NCI-H187 (cell line): ENCODE results near the gene KIF23.

ENCODE experiments used
- DNase-seq, 2 experiments: peaks; one replicate each; lab custom pipeline; 2025; lab: John Stamatoyannopoulos, UW

Gene KIF23

DNA sequence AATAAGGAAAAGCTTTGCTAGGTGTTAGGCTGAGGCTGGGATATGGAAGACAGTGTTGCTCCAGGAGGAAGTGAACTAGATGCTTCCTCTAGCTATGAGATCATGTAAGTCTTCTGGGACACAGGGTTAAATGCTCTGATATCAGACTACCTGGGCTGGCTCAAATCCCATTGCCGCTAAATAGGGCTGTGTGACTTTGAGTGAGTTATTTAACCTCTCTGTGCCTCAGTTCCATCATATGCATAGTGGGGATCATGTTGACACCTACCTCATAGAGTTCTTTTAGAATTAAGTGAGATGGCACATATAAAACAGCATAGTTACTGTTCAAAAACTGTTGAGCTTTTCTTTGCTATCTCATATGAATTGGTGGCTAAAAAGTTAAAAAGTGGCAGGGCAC, 51.1 kb downstream of the KIF23 start:
- no peak for DNase-seq

DNA sequence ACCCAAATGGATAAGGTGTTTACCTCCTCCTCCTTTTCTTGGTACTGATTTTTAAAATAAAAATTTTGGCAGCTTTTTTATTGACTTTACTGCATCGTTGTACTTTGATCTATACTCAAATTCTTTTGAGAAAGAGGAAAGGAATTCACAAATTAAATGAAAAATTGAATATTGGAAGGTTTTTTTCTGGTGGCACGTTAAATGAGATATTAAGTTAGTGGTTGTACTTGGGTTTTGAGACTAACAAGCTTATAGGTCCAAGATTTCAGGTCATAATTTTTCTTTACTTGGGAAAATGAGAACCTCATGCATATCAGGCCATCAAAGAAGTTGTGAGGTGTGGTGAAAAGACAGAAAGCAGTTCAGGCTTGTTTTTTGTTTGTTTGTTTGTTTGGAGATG, 52.6 kb downstream of the KIF23 start:
- no peak for DNase-seq

DNA sequence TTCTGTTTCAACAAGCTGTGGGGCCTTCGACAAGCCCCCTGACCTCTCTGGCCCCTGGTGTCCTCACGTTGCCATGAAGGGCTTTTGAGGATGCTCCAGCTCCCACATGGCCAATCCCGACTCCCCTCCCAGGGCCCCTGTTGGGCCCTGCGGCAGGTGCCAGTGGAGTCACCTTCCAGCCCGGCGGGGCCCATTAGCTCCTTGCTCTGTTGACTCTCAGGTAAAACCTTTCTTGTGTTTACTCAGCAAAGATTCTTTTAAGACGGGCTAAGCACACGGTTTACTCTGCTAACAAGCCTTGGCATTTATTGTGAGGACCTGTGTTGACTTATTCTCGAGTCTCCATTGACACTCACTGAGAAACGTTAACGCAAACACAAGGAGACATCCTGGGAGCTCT, 53.5 kb downstream of the KIF23 start:
- peak; percentile 31 to 33 for DNase-seq

DNA sequence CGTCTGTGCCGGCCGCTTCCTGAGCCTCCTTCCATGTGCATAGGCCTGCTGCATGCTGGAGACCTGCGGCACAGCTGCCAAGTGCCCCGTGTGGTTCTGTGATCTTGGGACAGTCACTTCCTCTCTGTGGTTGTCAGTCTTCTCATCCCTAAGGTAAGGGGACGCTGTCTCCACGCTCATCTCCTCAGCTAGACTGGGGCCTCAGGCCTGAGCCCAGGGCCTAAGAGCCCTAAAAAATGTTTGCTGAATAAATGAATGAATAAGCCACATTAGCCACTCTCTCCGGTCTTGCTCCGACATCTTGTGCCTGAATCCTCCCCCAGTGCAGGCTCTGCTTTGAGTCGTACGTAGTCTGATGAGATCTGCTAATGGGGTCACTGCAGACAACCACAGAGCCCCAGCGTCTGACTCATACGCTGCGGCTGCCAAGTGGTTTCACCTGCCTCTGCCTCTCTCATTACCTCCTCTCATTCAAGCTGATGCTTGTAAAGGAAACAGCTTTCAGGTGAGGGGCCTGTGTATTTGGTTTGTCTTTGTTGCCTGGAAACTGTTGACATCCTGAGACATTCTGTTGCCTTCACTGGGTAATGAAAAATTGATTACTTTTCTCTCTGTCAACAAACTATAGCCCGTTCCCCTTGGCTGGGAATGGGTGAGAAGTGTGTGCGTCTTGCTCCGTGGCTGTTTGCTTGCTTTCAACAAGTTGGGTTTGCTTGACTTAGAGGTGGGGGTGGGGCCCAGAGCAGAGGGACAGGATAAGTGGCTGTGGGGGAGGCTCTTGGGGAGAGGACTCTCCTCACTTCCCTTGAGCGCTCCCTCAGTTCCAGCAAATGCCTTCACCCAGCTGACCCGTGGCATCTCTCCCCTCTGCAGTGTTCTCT, 54.3 kb downstream of the KIF23 start:
- peak; percentile 82 to 93 for DNase-seq

DNA sequence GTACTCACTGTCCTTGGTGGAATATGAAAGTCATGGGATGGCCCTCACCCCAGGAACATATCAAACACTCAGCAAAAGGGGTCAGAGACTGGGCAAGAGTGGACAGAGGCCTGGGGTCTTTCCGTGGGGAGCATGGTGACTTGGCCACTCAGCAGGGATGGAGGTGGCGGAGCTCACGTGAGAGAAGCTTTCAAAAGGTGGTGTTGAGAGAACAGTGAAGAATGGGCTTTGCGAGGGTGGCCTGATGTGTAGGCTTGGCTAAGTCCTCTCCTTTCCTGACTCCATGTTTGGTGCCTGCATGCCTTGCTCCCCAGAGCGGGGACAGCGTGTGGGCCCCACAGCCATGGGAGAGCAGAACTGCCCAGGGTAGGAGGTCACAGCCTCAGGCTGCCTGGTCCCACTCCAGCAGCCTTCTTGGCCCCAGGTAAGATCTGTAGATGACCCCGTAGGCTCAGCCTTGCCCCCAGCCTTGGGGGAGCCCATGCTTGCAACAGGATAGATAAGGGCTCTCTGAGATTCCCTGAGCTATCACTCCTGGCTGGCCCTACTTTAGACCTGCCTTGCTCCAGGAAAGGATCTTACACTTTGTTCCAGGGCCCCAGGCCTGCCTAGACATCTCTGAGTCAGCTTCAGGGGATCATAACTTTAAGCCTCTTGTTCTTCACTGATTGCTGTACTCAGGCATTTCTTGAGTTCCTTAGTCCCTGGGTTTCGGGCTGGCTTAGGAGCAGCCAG, 55.5 kb downstream of the KIF23 start:
- no peak for DNase-seq

DNA sequence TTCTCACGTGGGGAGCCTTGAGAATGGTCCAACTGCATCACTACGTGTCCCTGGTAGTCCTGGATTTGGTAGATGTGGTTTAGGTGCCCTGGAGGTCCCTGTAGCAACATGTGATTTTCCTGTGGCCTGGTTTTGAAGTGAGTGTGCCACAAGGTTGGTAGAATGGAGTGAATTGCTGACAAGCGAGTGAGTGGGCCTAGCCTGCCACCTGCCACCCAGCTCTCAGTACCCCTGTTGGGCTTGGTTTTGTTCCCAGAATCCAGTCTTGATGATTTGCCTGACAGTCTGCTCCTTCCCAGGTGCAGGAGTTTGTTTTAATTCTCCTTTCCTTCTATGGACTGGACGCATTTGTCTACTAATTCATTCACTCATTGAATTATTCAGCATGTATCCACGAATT, 57.9 kb downstream of the KIF23 start:
- DNase-seq, result no peak

DNA sequence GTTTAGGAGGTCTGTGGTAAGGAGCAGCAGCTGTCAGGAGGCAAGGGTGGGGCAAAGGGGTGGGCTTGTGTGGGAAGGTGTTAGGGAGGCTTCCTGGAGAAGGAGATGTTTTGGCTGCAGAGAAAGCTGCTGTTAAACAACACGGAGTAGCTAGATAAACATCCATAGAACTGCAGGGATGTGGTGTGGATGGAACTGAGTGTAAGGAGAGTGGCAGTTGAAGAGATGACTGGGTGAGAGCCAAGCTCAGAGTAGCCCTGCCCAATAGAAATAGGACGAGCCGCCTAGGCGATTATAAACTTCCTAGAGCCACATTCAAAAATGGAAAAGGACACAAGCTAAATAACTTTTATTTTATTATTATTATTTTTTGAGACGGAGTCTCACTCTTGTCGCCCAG, 58.4 kb downstream of the KIF23 start:
- no peak for DNase-seq

DNA sequence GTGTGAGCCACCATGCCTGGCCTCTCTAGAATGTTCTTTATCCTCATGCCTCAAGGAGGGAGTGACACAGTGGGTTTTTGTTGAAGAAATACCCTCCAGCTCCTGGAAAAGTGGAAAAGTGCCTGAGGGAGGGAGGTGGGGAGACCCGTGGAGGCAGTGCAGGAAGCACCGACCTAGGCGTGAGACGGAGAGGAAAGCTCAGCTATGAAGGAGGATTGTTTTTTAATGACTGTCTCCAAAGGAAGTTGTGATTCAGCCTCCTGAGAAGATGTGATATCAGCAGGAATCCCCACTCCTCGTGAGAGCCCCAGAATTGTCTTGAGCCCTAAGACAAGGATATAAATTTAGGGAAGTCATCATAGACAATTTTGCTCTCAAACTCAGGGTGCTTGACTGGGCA, 60.1 kb downstream of the KIF23 start:
- no peak for DNase-seq

DNA sequence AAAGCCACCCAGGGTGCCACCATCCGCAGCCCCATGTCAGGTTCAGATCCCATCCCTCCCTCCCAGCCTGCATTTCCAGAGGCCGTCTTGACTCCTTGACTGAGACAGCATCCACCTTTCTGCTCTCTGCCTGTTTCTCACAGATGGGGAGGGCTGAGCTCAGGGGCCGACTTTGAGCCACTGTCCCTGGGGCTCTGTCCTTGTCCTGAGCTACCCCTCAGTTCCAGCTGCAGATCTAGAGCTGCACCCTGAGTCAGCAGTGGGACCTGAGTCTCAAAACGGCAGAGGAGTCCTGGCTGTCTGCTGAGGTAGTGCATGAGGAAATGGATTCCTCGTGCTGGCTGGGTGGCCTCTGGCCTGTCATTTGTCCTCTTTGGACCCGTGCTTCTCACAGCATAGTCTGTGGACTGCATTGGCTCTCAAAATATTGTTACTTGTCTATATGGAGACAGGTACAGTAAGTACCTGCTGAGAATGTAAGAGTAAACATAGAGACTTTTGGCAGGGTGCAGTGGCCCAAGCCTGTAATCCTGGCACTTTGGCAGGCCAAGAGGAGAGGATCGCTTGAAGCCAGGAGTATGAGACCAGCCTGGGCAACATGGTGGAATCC, 60.8 kb downstream of the KIF23 start:
- no peak for DNase-seq

DNA sequence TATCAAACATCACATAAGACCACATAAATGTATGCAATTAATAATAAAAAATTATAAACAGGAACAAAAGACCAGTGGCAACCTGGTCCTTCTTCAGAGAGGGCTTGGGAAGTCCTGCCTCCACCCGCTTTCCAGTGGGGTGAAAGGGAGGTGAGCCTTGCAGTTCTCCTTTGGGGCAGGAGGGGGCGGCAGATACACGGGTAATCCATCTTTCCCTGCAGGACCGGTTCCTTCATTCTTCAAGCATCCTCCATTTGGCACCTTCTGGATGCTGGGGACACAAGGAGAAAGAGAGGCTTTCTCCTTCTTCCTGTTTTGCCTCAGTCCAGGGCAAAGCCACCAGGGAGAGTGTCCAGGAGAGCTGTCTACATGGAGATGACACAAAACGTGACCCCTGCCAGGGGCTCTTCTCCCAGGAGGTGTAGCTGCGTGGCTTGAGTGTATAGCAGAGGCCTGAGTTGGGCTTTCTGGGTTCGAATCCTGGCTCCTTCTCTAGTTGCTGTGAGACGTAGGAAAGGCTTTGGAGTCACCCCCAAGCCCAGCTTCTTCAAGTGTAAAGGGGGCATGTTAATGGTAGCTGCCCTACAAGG, 61.7 kb downstream of the KIF23 start:
- DNase-seq, result peak; percentile 46 to 65

DNA sequence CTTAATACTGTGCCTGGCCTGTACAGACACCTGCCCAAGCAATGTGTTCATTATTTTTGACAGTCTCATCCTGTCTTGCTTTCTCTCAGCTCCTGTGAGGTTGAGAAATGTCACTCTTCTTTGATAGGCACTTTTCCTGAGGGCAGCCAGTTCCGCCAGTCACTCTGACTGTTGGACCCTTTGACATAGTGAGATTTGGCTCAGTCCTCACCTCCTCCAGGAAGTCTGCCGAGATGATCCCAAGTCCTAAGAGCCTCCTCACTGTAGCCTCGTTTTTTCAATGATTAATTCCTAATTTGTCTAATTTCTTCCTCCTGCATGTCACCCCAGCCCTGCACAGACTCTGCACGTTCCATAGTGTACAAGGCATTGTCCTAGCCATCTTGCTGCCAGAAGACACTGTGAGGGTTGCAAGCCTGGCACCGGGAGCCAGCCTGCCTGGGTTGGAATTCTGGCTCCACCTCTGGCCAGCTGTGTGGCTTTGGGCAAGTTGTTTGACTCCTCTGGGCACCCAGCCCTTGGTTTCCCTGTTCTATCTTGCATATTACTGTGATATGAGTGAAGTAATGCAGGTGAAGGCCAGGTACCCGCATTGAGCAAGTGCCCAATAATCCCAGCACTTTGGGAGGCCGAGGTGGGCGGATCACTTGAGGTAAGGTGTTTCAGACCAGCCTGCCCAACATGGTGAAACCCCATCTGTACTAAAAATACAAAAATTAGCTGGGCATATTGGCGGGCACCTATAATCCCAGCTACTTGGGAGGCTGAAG, 62.7 kb downstream of the KIF23 start:
- DNase-seq, result no peak

DNA sequence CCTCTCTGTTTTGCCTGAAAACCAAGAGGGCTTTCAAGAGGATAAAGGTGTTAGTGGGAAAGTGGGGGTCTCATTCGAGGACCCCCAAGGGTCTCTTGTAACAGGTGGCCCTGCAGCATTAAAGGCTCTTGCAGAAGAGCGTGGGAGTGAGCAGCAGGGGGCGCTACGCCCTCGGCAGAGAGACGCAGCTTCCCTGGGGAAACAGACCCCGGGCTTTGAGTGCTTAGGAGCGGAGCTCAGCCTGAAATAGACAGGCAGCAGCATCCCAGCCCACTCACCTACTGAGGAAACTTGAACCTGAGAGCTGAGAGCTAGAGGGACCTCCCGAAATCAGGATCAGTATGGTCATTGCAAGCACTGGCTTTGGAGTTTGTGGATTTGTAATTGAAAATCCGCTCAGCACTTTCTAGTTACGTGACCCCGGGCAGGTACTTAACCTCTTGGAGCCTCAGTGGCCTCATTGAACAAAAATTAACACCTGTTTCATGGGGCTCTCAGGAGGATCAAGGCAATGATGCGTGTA, 64.2 kb downstream of the KIF23 start:
- DNase-seq, result peak; percentile 26 to 45

DNA sequence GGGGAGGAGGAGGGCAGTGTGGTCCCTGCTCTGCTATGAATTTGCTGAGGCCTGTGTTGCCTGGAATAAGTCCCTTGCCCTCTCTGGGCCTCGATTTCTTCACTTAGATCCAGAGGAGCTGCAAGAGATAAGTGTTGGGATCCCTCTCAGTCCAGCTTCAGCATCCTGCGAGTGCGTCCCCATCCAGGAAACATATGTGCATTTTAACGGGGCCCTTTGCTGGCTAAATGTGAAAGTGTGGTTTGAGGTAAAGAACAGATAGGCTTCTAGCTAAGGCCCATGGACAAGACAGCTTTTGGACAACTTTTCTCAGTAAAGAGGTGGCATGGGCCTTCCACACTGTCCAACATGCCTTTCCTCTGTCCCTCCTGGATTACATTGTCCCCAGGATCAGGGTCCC, 64.9 kb downstream of the KIF23 start:
- DNase-seq, result no peak

DNA sequence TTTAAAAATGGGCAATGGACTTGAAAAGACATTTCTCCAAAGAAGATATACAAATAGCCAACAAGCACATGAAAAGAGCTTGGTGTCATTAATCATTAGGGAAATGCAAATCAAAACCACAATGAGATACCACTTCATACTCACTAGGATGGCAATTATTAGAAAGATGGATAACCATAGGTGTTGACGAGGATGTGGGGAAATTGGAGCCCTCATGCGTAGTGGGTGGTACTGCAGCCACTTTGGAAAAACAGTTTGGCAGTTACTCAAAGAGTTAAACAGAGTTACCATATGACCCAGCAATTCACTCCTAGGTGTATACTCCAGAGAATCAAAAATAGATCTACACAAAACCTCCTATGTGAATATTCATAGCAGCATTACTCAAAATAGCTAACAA, 65.8 kb downstream of the KIF23 start:
- no peak for DNase-seq

DNA sequence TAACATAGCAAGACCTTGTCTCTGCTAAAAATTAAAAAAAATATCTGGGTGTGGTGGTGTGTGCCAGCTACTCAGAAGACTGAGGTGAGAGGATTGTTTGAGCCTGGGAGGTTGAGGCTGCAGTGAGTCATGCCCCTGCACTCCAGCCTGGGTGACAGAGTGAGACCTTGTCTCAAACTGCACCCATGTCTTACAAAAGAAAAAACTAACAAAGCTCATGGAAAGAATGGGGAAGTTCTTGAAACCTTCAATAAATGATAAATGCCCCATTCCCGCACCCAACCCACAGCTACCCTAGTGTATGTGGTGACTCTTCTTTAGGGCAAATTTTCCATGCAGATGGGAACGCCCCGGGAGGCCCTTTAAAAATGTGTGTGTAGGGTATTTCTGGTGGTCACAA, 66.8 kb downstream of the KIF23 start:
- DNase-seq, result no peak

DNA sequence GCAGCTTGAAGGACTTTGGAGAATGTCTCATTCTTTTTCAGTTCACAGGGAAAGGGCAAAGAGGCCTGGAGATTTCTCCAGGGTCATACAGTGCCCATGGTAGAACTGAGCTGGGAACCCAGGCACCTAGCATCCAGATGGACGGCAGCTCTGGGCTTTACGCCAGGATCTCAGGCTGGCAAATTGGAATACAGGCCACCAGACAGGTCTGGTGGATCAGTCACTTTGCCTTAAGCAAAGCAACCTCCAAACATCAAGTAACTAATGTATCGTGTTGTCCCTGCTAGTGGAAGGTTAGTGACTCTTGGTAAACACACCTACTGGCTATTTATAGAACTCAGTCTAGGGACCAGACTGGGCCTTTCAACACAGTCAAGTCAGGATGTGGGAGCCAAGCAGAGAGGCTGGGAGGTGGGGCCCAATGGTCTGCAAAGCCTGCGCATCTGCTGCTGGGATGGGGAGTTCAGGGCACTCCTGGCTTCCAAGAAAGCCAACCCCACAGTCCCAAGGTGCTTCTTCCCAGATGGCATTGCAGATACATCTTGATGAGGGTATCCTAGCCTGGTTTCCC, 68.6 kb downstream of the KIF23 start:
- no peak for DNase-seq

DNA sequence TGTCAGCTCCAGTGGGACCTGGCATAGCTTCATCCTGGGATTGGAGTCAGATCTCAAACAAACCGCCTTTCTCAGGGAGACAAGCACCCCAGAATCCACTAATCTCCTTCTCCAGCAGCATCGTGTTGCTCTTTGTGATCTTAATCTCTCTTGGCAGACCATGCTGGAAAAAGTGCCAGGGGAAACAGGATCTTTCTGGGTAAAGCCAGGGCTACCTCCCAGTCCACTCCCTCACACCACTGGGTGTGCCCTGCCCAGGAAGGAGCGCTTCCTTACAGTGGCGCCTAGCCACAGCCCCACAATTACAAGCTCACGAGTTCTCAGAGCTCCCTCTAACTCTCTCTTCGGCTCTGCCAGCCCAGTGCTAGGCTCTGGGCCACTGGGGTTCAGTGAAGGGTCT, 70.7 kb downstream of the KIF23 start:
- no peak for DNase-seq

DNA sequence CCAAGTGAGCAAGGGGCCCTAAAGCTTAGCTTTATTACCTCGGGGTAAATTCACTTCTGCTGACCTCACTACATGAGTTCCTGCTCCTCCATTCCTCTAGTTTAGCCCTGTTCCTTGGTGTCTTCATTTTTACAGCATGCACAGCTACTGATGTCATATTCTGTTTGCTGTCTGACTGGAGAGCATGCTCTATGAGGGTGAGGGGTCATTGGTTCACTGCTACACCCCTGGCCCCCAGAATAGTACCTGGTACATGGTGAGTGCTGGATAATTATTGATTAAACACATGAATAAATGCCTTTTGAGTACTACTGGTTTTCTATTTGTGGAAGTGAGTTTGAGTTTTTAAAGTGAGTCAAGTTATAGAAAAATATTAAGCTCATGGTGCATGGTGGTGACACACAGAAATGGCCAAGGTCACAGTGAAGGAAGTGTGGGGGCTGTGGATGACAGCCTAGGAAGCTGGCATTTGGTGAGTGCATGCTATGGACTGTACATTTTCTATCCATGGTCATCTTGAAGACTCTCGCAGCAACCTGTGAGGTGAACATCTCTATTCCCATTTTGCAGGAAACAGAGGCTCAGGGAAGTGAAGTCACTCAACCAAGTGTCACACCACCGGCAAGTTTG, 72.4 kb downstream of the KIF23 start:
- DNase-seq, result no peak

DNA sequence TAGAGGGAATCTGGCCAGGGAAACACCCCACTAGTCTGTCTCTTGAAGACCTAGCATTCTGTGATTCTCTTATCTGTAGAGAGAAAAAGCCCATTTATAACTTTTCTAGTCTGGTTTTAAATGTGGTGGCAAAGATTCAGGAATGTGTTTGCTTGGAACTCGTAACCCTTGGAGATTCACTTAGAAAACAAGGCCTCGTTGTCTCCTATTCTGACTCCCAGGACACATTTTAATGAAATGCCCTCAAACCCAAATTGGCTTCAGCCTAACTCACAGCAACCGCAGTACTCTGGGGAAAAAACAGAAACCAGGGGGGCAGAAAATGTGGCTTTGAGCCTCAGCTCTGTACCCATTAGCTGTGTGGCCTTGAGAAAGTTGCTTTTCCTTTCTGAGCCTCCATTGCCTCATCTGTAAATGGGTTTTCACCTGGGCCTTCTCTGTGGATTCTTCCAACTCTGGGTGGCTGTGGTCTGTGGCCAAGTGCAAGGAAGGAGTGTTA, 75.0 kb downstream of the KIF23 start:
- no peak for DNase-seq

DNA sequence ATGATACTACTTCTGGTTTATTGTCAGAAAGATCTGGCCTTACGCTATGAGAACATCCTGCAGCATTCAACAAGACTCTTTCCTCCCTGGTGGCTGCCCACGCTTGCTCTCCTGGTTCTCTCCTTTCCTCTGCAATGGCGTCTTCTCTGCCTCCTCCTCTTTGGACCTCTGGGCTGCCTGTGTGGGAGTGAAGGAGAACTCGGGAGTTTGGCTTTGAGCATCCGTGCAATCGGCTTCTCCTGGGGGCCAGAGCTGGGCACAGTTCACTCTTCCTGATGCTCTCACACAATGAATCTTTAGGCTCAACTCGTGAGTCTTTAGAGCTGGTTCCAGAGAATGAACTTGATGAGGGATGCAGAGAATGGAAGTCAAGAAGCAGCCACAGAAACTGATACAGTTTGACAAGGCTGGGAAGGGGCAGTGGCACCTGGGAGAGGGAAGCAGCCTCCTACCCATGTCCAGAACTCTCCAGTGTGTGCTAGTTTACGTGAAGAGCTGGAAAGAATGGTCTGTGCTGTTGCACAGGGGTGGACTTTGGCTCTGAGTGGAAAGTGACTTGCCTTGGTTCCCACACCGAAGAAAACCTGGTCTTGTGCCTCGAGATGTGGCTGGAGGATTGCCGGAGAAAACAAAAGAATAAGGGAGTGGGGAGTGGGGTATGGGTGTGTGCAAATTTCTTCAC, 76.3 kb downstream of the KIF23 start:
- no peak for DNase-seq
